Measurements from ENCODE around the gene BTLA.

DNA sequence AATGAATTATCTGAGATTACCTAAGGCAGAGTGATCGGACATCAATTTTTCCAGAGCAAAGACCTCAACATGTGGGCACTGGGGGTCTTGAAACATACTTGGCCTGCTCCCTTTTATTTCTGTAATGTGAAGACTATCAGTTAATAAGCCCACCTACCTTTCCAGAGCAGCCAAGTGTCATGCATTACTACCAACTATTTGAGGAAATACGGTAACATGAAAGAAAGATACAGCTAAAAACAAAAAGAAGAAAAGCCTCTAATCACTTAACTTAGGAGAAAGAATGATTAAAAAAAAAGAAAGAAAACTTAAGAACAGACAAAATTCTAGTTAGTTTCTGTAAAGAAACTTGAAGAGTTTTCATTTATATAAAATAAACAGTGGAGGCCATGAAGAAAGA, 73.9 kb downstream of the BTLA start:
- TF ChIP-seq, protein P1, sequence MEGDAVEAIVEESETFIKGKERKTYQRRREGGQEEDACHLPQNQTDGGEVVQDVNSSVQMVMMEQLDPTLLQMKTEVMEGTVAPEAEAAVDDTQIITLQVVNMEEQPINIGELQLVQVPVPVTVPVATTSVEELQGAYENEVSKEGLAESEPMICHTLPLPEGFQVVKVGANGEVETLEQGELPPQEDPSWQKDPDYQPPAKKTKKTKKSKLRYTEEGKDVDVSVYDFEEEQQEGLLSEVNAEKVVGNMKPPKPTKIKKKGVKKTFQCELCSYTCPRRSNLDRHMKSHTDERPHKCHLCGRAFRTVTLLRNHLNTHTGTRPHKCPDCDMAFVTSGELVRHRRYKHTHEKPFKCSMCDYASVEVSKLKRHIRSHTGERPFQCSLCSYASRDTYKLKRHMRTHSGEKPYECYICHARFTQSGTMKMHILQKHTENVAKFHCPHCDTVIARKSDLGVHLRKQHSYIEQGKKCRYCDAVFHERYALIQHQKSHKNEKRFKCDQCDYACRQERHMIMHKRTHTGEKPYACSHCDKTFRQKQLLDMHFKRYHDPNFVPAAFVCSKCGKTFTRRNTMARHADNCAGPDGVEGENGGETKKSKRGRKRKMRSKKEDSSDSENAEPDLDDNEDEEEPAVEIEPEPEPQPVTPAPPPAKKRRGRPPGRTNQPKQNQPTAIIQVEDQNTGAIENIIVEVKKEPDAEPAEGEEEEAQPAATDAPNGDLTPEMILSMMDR (IDR thresholded peaks at IDR 0.05): no peak
- no peak for TF ChIP-seq POLR2A (IDR thresholded peaks at IDR 0.05)
